ENCODE measurements around the gene WDR18. TPM values are rescaled to one million over a fixed set of nuclear protein-coding genes. Genes with fewer than 3 reads are reported as not detected.

The WDR18 gene
- total RNA-seq, 1 donor from 2014 or later, result 78.7 TPM

- no peak for DNase-seq (ENCODE audit: extremely low read depth, low read depth, low spot score)
Measured at GRCh38 chr19:964116-964520, 20.0 kb upstream of the WDR18 start.

- DNase-seq (ENCODE audit: extremely low read depth, low read depth, low spot score), result no peak
Measured at GRCh38 chr19:964761-965694, 19.1 kb upstream of the WDR18 start.

- DNase-seq (ENCODE audit: extremely low read depth, low read depth, low spot score), result no peak
Measured at GRCh38 chr19:966485-967088, 17.6 kb upstream of the WDR18 start.

GRCh38 chr19:970695-971094 lies 13.4 kb upstream of the WDR18 start:
- no peak for DNase-seq (ENCODE audit: extremely low read depth, low read depth, low spot score)

- no peak for DNase-seq (ENCODE audit: extremely low read depth, low read depth, low spot score)
Measured at GRCh38 chr19:971795-972194, 12.3 kb upstream of the WDR18 start.

- no peak for DNase-seq (ENCODE audit: extremely low read depth, low read depth, low spot score)
Measured at GRCh38 chr19:972281-972680, 11.9 kb upstream of the WDR18 start.

GRCh38 chr19:973726-974563 lies 10.2 kb upstream of the WDR18 start:
- no peak for DNase-seq (ENCODE audit: extremely low read depth, low read depth, low spot score)

GRCh38 chr19:974564-975257 lies 9.4 kb upstream of the WDR18 start:
- DNase-seq (ENCODE audit: extremely low read depth, low read depth, low spot score), result no peak

- DNase-seq (ENCODE audit: extremely low read depth, low read depth, low spot score), result no peak
Measured at GRCh38 chr19:976476-976875, 7.7 kb upstream of the WDR18 start.

GRCh38 chr19:977058-977464 lies 7.1 kb upstream of the WDR18 start:
- no peak for DNase-seq (ENCODE audit: extremely low read depth, low read depth, low spot score)

- DNase-seq (ENCODE audit: extremely low read depth, low read depth, low spot score), result no peak
Measured at GRCh38 chr19:979318-979741, 4.8 kb upstream of the WDR18 start.

- no peak for DNase-seq (ENCODE audit: extremely low read depth, low read depth, low spot score)
Measured at GRCh38 chr19:980133-980998, 3.8 kb upstream of the WDR18 start.

- DNase-seq (ENCODE audit: extremely low read depth, low read depth, low spot score), result no peak
Measured at GRCh38 chr19:982567-983170, 1.5 kb upstream of the WDR18 start.

GRCh38 chr19:986083-986482 lies 1.9 kb downstream of the WDR18 start:
- DNase-seq (ENCODE audit: extremely low read depth, low read depth, low spot score), result no peak

GRCh38 chr19:988081-988480 lies 3.9 kb downstream of the WDR18 start:
- DNase-seq (ENCODE audit: extremely low read depth, low read depth, low spot score), result no peak

GRCh38 chr19:988510-988909 lies 4.4 kb downstream of the WDR18 start:
- DNase-seq (ENCODE audit: extremely low read depth, low read depth, low spot score), result no peak

- DNase-seq (ENCODE audit: extremely low read depth, low read depth, low spot score), result no peak
Measured at GRCh38 chr19:989381-990081, 5.4 kb downstream of the WDR18 start.

- DNase-seq (ENCODE audit: extremely low read depth, low read depth, low spot score), result no peak
Measured at GRCh38 chr19:990119-990571, 6.0 kb downstream of the WDR18 start.

- DNase-seq (ENCODE audit: extremely low read depth, low read depth, low spot score), result no peak
Measured at GRCh38 chr19:990746-991145, 6.6 kb downstream of the WDR18 start.
